ENCODE measurements around the gene PWWP2A. TPM values are rescaled to one million over a fixed set of nuclear protein-coding genes. Genes with fewer than 3 reads are reported as not detected.

Gene PWWP2A
- total RNA-seq, 1 experiment from 2014 or later: 22.1 TPM

DNA sequence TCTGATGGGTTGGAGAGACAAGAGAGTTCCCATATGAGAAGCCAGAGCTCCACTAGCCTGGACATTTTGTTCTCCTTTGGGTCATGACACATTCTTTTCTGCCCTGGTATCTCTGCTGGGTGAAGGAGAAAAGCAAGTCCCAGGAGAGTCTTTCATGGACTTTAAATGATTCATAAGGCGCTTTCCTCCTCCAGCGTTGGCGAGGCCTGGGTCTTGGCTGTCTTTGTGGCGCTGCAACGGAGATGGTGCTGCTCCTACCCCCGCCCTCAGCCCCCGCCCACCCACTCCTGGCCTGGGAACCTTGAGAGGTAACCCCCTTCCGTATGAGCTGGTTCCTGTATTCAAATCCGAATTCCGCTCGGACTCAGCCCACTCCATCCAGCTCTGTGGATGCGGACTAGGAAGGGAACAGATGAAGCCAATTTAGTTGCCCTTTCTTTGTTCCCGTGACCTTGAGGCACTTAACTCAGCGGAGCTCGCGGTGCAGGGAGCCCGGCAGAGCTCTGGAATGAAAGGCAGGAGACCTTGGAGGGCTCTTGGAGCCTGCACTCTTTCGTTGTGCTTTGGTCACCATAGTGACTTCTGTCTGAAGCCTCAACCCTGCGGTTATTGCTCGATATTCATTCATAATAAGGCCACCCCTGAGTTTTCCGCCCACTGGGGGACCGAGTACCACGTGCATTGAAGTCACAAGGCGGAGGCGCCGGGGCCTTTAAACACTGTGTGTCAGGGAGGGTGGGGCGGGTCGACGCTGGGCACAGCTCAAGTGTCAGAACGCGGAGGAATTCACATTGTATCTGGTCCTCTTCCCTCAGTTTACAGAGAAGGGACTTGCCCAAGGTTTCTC lies 14.0 kb upstream of the PWWP2A start:
- DNase-seq (ENCODE audit: low read depth): peak; percentile 76

GRCh38 chr5:160129841-160130240 lies 10.6 kb upstream of the PWWP2A start:
- DNase-seq (ENCODE audit: low read depth): peak; percentile 11

- DNase-seq (ENCODE audit: low read depth): no peak
Observed at GRCh38 chr5:160128632-160129031, 9.4 kb upstream of the PWWP2A start.

DNA sequence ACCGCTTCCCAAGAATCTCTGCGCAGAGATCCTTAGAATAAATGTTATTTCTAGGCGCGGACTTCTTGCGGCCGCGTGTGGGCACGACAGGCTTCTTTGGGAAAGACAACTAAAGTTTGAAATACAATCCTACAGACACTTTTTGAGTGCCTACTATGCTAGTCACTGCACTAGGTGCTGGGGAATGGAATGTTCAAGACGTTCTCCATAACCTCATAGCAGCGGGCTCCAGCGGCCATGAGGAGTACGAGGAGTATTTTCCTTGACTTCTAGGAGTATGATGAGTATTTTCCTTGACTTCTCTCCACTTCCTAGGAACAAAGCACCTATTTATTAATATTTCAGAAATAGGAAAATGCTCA lies 636 bp upstream of the PWWP2A start:
- DNase-seq (ENCODE audit: low read depth): no peak

- DNase-seq (ENCODE audit: low read depth): no peak
Observed at GRCh38 chr5:160118349-160119141, 705 bp downstream of the PWWP2A start.

DNA sequence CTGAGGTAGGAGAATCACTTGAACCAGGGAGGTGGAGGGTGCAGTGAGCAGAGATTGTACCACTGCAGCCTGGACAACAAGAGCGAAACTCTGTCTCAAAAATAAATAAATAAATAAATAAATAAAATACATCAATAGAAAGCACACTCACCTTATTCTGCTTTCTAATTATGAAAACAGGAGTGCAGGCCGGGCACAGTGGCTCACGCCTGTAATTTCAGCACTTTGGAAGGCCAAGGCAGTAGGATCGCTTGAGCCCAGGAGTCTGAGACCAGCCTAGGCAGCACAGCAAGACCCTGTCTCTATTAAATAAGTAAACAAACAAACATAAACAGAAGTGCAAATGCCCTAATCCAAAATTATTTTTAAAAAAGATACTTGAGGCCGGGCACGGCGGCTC lies 2.3 kb downstream of the PWWP2A start:
- DNase-seq (ENCODE audit: low read depth): no peak

GRCh38 chr5:160108124-160108523 lies 11.1 kb downstream of the PWWP2A start:
- no peak for DNase-seq (ENCODE audit: low read depth)

DNA sequence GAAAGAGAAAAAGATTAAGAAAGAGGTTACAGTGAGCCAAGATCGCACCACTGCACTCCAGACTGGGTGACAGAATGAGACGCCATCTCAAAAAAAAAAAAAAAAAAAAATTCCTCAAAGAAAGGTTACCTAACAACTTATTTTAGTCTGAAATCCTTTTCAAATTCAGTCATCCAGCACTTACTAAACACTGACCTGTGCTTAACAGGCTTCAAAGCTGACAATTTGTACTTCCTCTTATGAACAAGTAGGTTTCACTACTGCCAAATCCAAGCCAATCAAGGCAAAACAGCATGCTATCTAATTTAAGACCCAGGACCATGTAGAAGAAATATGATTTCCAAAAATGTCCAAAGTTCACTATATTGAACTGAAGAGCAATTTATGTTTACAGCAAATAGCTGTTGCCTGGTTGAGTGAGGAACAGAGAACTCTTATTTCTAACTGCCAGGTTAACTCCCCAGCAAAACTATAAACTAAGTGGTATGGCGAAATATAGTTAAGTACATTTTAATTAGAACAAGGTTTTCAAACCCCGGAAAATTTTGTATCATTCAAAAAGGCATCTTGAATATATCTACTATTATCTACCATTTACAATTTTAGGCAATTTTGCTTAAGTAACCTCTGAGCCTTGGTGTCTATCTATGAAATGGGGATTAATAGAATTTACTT lies 13.4 kb downstream of the PWWP2A start:
- no peak for DNase-seq (ENCODE audit: low read depth)

- DNase-seq (ENCODE audit: low read depth): no peak
Observed at GRCh38 chr5:160097991-160098390, 21.3 kb downstream of the PWWP2A start.

DNA sequence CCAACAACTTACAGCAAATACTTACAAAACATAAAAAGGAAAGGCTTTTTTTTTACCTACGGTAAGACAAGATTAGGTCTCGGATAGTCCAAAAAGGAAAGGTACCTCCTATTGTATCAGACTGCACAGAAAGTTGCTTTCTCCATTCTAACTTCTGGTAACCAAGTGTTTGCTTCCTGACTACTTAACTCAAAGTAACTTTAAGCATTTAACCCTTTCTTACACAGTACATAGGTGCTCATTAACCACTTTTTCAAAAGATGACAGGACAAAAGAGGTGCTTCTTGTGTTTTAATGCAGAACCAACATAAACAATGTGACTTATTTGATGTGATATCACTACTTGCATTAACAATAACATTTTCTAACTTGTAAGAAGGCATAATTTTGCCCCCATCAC lies 23.1 kb downstream of the PWWP2A start:
- no peak for DNase-seq (ENCODE audit: low read depth)

GRCh38 chr5:160092960-160093707 lies 26.1 kb downstream of the PWWP2A start:
- DNase-seq (ENCODE audit: low read depth): no peak

DNA sequence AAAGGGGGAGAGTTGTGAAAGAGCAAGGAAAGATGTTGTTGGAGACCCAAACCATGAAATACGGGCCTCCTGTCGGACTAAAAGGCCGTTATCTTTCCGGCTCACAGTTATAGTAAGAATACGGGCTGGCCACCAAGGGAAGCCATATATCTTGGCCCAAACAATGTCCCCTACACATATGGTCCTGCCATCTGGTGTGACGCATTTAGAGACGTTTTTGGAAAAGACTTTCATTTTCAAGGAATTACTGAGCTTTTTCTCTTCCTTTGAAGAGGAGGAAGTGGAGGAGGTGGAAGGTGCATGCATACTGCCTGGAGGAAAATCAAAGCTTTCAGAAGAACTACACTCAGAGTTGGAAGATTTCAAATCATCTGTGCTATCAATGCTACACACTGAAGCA lies 26.7 kb downstream of the PWWP2A start:
- no peak for DNase-seq (ENCODE audit: low read depth)

DNA sequence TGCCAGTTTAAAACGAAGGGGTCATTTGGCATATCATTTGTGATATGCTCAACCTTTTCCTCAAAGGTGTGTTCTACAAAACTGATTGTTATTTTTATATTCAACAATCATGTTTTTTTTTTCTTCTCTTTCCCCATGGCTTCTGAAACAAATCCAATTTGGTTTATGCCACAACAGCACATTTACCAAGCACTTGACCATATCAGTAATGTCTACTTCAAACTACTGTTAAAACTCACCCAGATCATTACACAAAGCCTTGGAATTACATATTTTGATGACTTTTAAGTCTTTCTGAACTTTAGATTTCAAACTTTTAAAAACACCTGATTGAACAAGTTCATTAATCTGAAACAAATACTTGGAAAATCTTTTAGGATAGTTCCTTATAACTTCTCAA lies 29.2 kb downstream of the PWWP2A start:
- DNase-seq (ENCODE audit: low read depth): no peak

DNA sequence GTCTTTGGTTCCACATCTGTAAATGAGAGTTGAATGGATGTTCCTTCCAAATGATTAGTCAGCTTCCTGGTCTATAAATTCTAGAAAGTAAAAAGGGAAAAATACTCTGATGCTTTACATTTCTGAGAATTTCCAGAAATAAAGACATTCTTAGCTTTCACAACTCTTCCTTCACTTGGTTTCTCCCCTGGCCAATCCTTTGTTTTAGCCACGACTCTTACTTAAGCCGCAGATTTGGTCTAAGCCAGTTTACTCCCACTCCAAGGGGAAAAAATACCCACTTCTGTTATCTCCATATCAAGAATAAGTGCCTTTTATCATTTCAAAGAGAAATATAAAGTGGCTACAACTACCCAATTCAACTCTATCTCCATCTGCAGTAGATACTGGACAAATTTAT lies 29.7 kb downstream of the PWWP2A start:
- no peak for DNase-seq (ENCODE audit: low read depth)

GRCh38 chr5:160088805-160089204 lies 30.4 kb downstream of the PWWP2A start:
- DNase-seq (ENCODE audit: low read depth): no peak

DNA sequence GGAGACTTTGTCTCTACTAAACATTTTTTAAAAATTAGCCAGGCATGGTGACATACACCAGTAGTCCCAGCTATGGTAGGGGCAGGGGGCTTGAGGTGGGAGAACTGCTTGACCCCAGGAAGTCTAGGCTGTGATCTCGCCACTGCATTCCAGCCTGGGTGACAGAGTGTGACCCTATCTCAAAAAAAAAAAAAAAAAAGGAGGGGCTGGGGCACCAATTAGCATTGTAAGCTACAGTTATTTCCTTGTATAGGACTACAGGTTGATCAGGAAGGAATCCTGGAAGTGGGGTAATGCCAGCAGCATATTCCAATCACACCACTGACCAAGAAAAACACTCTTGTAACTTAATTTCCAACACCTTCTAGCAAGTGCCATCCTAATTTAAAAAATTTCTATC lies 32.1 kb downstream of the PWWP2A start:
- no peak for DNase-seq (ENCODE audit: low read depth)

GRCh38 chr5:160084144-160084543 lies 35.1 kb downstream of the PWWP2A start:
- no peak for DNase-seq (ENCODE audit: low read depth)

DNA sequence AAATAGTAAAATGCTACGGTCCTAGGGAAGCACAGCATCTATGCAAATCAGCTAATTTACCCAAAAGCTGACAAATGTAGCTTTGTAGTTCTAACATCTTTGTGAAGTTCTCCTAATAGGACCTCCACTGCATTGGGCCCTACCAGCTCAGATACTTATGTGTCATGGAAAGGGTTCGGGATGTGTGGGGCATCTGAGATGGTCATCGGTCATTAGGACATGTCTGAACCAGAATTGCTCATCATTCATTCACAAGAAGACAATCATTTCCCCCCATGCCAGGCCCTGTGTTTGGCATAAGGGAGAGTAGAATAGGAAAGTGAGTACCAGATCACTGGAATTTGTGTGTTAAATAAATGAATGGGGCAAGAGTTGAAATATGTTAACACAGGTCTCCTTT lies 35.7 kb downstream of the PWWP2A start:
- DNase-seq (ENCODE audit: low read depth): peak; percentile 76

DNA sequence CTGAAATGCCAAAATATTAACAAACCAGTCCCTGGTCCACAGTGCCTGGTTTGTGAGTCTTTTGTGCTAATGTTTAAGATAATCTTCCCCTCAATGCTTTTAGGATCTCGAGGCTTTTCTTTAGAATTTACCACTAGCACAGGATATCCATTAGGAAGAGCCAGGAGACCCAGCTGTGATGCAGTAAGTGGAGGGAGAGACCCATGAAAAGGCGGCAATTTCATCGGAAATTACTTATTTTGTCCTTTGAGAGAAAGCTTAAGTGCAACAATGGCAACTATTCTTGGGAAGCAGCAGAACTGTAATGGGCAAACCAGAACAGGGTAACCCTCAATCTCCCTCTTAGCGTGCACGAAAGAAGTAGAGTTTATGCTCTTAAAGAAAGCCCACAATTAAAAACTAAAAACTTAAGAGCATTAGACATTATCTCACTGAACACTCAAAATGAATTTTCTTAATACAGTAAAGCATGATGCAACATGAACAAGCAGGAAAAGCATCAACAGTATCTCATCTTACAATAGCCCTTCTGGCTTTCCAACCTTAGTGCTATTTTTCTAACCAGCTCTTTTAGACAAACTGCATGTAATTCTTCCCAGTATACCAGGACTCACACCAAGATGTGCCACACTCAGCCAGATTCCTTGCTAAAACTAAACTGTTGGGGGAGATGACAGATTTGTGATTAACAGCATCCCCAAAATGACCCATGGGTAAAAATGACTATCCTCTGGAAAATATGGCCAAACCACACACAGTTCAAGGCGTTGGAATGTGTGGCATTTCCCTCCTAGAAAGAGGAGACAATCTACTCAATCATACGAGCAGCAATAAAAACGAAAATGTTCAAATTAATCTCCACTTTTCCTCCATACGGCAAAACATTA lies 36.4 kb downstream of the PWWP2A start:
- peak; percentile 88 for DNase-seq (ENCODE audit: low read depth)

DNA sequence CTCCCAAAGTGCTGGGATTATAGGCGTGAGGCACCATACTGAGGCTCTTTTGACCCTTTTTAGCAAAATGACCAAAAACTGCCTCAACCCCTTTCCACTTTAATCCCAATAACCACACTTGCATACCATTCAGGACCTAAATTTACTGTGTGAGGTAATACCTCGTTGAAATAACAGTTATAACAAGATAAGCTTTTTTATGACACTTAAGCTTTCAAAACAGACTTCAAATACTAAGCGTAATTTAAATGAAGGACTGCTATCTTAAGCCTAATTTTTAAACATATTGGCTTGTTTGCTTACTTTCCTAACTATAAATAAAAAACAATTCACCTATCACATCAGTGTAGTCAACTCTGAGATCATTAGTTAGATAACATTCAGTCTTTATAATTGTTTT lies 37.8 kb downstream of the PWWP2A start:
- no peak for DNase-seq (ENCODE audit: low read depth)

- DNase-seq (ENCODE audit: low read depth): no peak
Observed at GRCh38 chr5:160079753-160080152, 39.5 kb downstream of the PWWP2A start.
